C1 segment of cervical spinal cord (tissue), 14 donors: ENCODE measurements around the gene MTFR1L.

Experiments used
- DNase-seq, 14 donors: peaks; one replicate each; lab custom pipeline; 2025; lab: John Stamatoyannopoulos, UW

The MTFR1L gene

DNA sequence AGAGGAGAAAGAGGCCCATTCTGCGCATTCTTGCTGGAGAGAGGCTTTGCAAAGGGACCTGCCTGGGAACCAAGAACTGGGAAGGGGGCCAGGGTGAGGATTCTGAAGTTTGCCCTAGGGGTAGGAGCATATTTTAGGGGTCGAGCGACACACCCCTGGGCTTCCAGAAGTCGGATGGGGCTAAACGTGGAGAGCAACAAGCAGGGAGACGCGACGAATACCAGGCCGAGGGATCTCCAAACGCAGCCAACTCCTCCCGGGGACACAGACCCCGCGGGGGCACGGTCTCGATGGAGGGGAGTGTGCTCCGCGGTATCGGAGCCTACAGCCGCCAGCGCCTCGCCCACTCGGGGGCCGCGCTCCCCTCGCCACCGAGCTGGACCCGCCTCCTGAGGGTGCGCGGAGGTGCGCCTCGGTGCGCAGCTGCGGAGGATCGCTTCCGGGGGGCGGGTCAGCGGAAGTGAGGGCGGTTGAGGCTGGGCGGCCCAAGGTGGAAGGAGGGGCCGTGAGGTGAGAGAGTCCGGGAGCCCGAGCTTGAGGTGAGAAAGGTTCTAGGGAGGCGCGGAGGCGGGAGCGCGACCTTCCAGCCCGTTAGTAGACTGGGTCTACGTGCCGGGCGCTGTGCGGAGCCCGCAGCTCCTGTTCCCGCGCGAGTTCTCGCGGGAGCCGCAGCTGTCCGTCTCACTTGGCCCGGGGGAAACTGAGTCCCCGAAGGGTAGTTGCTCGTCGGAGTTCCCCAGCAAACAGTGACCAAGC, at the start of gene MTFR1L:
MTFR1L (plus strand) TSS at position 464 of the 756 bp plus-strand sequence. CDS start 3,151 bp downstream, outside the sequence.
- peak in 13 of 14 donors; percentile 60 to 89 (median 82) for DNase-seq

- DNase-seq, result no peak
Observed at GRCh38 chr1:25770541-25771220, 49.1 kb upstream of the MTFR1L start.

DNA sequence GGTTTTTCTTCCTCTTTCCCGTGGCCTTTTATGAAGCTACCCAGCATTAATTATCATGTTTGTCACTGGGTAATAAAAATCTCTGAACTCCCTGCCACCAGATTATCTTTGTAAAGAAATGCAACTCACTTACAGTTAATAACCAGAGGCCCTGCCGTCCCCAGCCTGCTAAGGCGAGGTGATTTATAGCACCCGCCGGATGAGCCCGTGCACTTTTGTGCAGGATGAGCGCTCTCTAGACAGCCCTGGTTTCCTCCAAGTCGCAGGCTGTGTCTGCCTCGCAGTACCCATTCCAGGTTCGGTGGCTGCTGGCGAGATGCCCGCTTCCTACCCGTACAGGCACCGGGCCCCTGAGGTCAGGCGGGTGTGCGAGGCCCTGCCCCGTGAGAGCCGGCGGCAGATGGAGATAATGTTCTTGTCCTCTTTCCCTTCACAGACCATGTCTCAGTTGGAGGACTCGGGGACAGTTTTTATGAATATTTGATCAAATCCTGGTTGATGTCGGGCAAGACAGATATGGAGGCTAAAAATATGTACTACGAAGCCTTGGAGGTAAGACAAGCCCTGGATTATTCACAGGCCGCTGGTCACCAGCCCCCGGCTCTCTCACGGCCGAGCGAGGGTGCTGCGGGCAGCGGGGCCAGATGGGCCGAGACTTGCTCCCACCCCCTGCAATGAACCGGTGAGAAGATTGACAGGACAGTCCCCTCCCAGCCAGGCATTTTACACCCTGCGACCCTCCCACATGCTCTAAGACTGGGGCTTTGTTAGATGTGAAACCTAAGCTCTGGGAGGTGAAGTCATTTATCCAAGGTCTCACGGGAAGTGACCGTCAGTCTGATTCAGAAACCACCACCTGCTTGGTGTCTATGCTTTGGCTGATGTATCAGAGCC, 48.3 kb upstream of the MTFR1L start:
- DNase-seq, result peak in 2 of 14 donors; percentile 21 to 69

GRCh38 chr1:25772164-25772563, 47.6 kb upstream of the MTFR1L start:
- DNase-seq, result no peak

DNA sequence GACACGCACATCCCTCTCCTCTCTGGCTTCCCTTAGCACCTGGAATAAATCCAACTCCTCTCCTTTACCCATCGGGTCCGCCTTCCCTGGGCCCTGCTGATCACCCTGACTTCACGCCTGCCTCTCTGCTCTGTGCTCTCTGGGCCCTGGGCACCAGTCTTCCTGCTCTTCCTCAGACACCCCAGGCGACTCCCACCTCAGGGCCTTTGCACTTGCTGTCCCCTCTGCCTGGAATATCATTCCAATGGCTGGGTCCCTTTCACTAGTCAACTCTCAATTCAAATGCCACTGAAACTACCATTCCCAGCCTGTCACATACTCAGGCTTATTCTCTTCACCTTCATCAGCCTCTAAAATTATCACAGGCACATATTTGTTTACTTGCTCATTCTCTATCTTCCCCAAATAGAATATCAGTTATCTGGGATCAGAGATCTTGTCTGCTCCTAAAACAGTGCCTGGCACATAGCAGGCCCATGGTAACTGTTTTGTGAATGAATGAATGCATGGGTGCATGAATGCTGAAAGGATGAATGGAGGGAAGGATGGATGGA, 47.0 kb upstream of the MTFR1L start:
- DNase-seq, result no peak

DNA sequence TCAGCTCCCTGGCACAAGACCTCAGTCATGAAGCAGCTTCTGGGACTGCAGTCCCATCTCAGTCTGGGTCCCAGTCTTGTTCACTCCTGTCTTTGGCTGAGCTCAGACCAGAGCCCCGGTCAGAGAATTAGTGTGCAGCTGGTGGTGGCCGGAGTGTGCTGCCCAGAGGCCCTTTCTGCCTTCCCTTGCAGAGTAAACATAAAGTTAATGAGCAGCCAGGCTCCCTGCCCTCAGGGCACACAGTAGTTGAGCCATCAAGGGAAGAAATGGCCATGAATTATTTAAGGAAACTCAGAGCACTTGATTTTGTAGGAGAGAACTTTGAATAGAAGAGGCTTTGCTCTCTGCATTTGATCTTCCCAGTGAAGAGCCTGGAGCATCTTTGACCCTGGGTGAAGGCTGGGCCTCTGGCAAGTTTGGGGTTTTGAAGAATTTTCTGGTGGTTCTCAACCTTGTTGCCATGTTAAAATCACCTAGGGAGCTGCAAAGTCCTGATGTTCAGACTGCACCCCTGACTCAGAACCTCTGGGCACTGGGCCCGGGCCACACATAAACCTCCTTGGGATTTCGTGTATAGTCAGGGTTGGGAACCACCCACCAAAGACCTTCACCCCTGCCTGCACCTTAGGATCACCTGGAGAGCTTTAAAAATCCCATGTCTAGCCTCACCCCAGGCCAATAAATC, 46.2 kb upstream of the MTFR1L start:
- peak in 1 of 14 donors; percentile 17 for DNase-seq

DNA sequence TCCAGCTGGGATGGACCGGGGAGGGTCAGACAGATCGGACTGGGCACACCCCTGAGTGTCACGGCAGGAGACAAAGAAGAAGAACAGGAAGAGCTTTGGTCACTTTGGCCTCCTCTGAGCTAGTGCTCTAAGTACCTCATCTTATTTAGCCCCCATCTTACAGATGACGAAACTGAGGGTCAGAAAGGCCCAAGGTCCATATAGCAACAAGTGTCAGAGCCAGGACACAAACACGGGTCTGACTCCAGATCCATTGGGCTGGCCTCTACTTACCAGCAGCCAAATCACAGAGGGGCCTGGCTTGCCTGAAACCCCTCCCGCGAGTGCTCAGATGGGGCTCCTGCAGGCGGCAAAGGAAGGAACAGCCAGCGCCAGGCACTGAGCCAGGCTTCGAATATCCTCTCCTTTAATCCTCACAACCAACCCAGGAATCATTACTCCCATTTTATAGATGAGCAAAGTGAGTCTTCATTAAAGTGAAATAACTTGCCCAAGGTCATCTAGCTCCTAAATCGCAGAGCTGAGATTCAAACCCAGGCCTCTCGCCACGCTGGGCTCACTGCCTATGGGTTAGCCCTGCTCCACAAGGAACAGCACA, 45.4 kb upstream of the MTFR1L start:
- peak in 1 of 14 donors; percentile 27 for DNase-seq

GRCh38 chr1:25774921-25775771, 44.6 kb upstream of the MTFR1L start:
- peak in 1 of 14 donors; percentile 58 for DNase-seq

GRCh38 chr1:25779388-25779787, 40.4 kb upstream of the MTFR1L start:
- no peak for DNase-seq

DNA sequence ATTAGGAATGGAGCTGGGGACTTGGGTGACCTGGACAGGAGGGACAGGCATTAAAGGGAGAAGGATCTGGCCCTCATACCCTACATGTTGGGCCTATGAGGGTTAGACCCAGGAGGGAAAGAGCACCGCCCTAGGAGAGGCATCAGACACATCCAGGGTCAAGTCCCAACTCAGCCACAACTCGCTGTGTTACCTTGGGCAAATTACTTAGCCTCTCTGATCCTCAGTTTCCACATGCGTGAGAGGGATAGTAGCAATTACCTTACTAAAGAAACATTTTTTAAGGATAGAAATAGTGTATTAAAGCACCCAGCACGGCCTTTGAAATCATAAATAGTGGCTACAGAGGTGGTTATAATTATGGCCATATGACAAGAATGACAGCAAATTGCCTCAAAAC, 39.9 kb upstream of the MTFR1L start:
- DNase-seq, result no peak

GRCh38 chr1:25780318-25781129, 39.2 kb upstream of the MTFR1L start:
- DNase-seq, result no peak

- DNase-seq, result no peak
Observed at GRCh38 chr1:25781130-25781433, 38.7 kb upstream of the MTFR1L start.

DNA sequence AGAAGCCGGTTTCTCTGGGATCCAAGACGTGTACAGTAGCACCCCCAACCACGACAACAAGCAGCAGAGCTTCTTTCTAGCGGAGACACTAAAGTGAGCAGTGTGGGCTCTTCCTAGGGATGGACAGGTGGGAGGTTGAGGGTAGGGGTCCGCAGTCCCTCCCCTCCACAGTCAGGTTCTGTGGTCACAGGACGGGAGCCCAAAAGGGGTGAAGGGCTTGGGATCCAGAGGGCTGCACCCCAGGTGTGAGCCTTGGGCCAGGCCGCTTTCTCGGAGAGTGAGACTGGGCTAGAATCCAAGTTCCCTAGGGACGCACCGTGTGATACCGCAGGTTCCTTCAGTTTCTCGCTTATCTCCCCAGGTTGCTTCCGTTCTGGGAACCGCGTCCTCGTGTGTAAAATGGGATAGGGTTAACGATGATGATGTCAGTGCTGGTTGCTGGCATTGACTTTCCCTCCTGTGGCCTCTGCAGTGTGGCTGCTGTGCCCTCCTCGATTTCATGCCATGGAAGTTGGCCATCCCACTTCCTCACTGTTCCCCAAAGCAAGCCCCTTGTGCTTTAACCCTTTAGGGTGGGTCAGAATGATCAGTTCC, 37.0 kb upstream of the MTFR1L start:
- DNase-seq, result no peak

- peak in 1 of 14 donors; percentile 80 for DNase-seq
Observed at GRCh38 chr1:25784575-25785051, 35.1 kb upstream of the MTFR1L start.

DNA sequence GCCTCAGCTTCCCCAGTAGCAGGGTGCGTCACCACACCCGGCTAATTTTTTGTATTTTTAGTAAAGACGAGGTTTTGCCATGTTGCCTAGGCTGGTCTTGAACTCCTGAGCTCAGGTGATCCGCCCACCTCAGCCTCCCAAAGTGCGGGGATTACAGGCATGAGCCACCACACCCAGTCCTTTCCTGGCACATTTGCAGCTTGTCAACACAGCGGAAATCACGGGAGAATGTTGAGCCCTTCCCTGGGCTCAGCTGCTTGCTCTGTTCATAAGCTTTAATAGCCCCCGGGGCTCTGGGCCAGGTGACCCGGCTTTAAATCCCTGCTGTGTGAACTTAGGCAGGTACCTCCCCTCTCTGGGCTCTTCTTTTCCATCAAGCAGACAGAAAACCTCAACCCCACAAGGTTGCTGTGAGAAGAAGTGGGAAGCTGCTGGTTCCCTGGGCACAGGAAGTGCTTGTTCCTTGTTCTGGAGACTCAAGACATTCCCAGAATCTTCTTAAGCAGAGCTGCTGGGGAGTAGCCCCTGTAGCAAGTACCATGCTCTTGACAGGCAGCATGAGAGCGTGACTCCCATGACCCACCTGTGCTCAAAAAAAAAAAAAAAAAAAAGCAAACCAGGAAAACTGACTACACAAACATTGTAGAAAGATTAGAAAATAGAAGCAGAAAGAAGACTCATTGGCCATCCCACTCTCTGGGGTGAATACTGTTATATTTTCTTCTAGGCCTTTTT, 34.3 kb upstream of the MTFR1L start:
- no peak for DNase-seq

GRCh38 chr1:25786887-25787759, 32.6 kb upstream of the MTFR1L start:
- DNase-seq, result no peak

- DNase-seq, result no peak
Observed at GRCh38 chr1:25787760-25788166, 32.0 kb upstream of the MTFR1L start.
